ENCODE measurements around the gene IL16. TPM values are rescaled to one million over a fixed set of nuclear protein-coding genes. Genes with fewer than 3 reads are reported as not detected.

Gene IL16
- total RNA-seq, 2 donors from 2014 or later, result 87.1 to 104 TPM

- no peak overlapping the region for H3K4me3 Mint-ChIP-seq
- H3K27ac Mint-ChIP-seq, result no peak overlapping the region
- DNase-seq (no peak), ATAC-seq (no peak)
- peaks cover 46% of the 10 kb centered on the region for H3K4me1 Mint-ChIP-seq
- H3K27me3 Mint-ChIP-seq, result no peaks in the 10 kb centered on the region
- H3K9me3 ChIP-seq (ENCODE audit: control insufficient read depth, low read length, poor library complexity, severe bottlenecking), result no peaks in the 10 kb centered on the region
- H3K36me3 Mint-ChIP-seq (ENCODE audit: low read depth), result no peaks in the 10 kb centered on the region
Measured at GRCh38 chr15:81281766-81282605, 85.3 kb downstream of the IL16 start.

- Mint-ChIP-seq H3K27ac (no peak overlapping the region), H3K36me3 (ENCODE audit: low read depth) (no peaks in the 10 kb centered on the region), H3K4me1 (peaks cover 49% of the 10 kb centered on the region), H3K4me3 (no peak overlapping the region), H3K27me3 (no peaks in the 10 kb centered on the region)
- no peak for DNase-seq
- ATAC-seq, result no peak
- no peaks in the 10 kb centered on the region for H3K9me3 ChIP-seq (ENCODE audit: control insufficient read depth, low read length, poor library complexity, severe bottlenecking)
Measured at GRCh38 chr15:81282606-81282895, 85.9 kb downstream of the IL16 start.

GRCh38 chr15:81282911-81283310, 86.2 kb downstream of the IL16 start:
- DNase-seq (no peak), ATAC-seq (no peak)
- Mint-ChIP-seq H3K36me3 (ENCODE audit: low read depth) (no peaks in the 10 kb centered on the region), H3K4me3 (no peak overlapping the region), H3K4me1 (peaks cover 52% of the 10 kb centered on the region), H3K27me3 (no peaks in the 10 kb centered on the region), H3K27ac (no peak overlapping the region)
- H3K9me3 ChIP-seq (ENCODE audit: control insufficient read depth, low read length, poor library complexity, severe bottlenecking), result no peaks in the 10 kb centered on the region

GRCh38 chr15:81284256-81285031, 87.8 kb downstream of the IL16 start:
- H3K4me3 Mint-ChIP-seq, result no peak overlapping the region
- H3K4me1 Mint-ChIP-seq, result peaks cover 57% of the 10 kb centered on the region
- peak overlapping the region; percentile 83 for H3K27ac Mint-ChIP-seq
- H3K27me3 Mint-ChIP-seq, result no peaks in the 10 kb centered on the region
- no peaks in the 10 kb centered on the region for H3K9me3 ChIP-seq (ENCODE audit: control insufficient read depth, low read length, poor library complexity, severe bottlenecking)
- no peaks in the 10 kb centered on the region for H3K36me3 Mint-ChIP-seq (ENCODE audit: low read depth)
- ATAC-seq (no peak), DNase-seq (no peak)

GRCh38 chr15:81285461-81285860, 88.8 kb downstream of the IL16 start:
- Mint-ChIP-seq H3K27me3 (no peaks in the 10 kb centered on the region), H3K36me3 (ENCODE audit: low read depth) (no peaks in the 10 kb centered on the region), H3K4me1 (peaks cover 55% of the 10 kb centered on the region), H3K4me3 (peak overlapping the region; percentile 66), H3K27ac (peak overlapping the region; percentile 83)
- DNase-seq, result no peak
- no peak for ATAC-seq
- H3K9me3 ChIP-seq (ENCODE audit: control insufficient read depth, low read length, poor library complexity, severe bottlenecking), result no peaks in the 10 kb centered on the region

GRCh38 chr15:81286621-81287121, 90.0 kb downstream of the IL16 start:
- Mint-ChIP-seq H3K4me3 (peak overlapping the region; percentile 61), H3K4me1 (peaks cover 54% of the 10 kb centered on the region), H3K36me3 (ENCODE audit: low read depth) (no peaks in the 10 kb centered on the region), H3K27me3 (no peaks in the 10 kb centered on the region), H3K27ac (peak overlapping the region; percentile 83)
- ATAC-seq (peak; percentile 97), DNase-seq (no peak)
- H3K9me3 ChIP-seq (ENCODE audit: control insufficient read depth, low read length, poor library complexity, severe bottlenecking), result no peaks in the 10 kb centered on the region

- no peak overlapping the region for H3K4me3 Mint-ChIP-seq
- ATAC-seq (no peak), DNase-seq (no peak)
- peak overlapping the region; percentile 83 for H3K27ac Mint-ChIP-seq
- no peaks in the 10 kb centered on the region for H3K36me3 Mint-ChIP-seq (ENCODE audit: low read depth)
- no peaks in the 10 kb centered on the region for H3K9me3 ChIP-seq (ENCODE audit: control insufficient read depth, low read length, poor library complexity, severe bottlenecking)
- peaks cover 61% of the 10 kb centered on the region for H3K4me1 Mint-ChIP-seq
- H3K27me3 Mint-ChIP-seq, result no peaks in the 10 kb centered on the region
Measured at GRCh38 chr15:81288040-81288439, 91.4 kb downstream of the IL16 start.

GRCh38 chr15:81288616-81289015, 91.9 kb downstream of the IL16 start:
- Mint-ChIP-seq H3K4me3 (no peak overlapping the region), H3K27me3 (no peaks in the 10 kb centered on the region), H3K27ac (peak overlapping the region; percentile 83), H3K4me1 (peaks cover 62% of the 10 kb centered on the region), H3K36me3 (ENCODE audit: low read depth) (no peaks in the 10 kb centered on the region)
- DNase-seq (no peak), ATAC-seq (no peak)
- no peaks in the 10 kb centered on the region for H3K9me3 ChIP-seq (ENCODE audit: control insufficient read depth, low read length, poor library complexity, severe bottlenecking)

GRCh38 chr15:81289910-81290309, 93.2 kb downstream of the IL16 start:
- Mint-ChIP-seq H3K27me3 (no peaks in the 10 kb centered on the region), H3K4me1 (peaks cover 71% of the 10 kb centered on the region), H3K4me3 (peak overlapping the region; percentile 55), H3K27ac (peak overlapping the region; percentile 83), H3K36me3 (ENCODE audit: low read depth) (peaks cover 2% of the 10 kb centered on the region)
- no peak for ATAC-seq
- DNase-seq, result no peak
- no peaks in the 10 kb centered on the region for H3K9me3 ChIP-seq (ENCODE audit: control insufficient read depth, low read length, poor library complexity, severe bottlenecking)

GRCh38 chr15:81291916-81292522, 95.3 kb downstream of the IL16 start:
- Mint-ChIP-seq H3K27me3 (no peaks in the 10 kb centered on the region), H3K4me3 (peak overlapping the region; percentile 100), H3K4me1 (peaks cover 69% of the 10 kb centered on the region), H3K27ac (peak overlapping the region; percentile 83), H3K36me3 (ENCODE audit: low read depth) (peaks cover 5% of the 10 kb centered on the region)
- DNase-seq (no peak), ATAC-seq (no peak)
- no peaks in the 10 kb centered on the region for H3K9me3 ChIP-seq (ENCODE audit: control insufficient read depth, low read length, poor library complexity, severe bottlenecking)

- H3K9me3 ChIP-seq (ENCODE audit: control insufficient read depth, low read length, poor library complexity, severe bottlenecking), result no peaks in the 10 kb centered on the region
- Mint-ChIP-seq H3K4me1 (peaks cover 69% of the 10 kb centered on the region), H3K27ac (peak overlapping the region; percentile 83), H3K4me3 (peak overlapping the region; percentile 100), H3K36me3 (ENCODE audit: low read depth) (peaks cover 6% of the 10 kb centered on the region), H3K27me3 (no peaks in the 10 kb centered on the region)
- peak; percentile 37 to 48 (median 39) for DNase-seq
- ATAC-seq, result peak; percentile 49
Measured at GRCh38 chr15:81292523-81293001, 95.9 kb downstream of the IL16 start.

- H3K9me3 ChIP-seq (ENCODE audit: control insufficient read depth, low read length, poor library complexity, severe bottlenecking), result no peaks in the 10 kb centered on the region
- Mint-ChIP-seq H3K27me3 (no peaks in the 10 kb centered on the region), H3K4me3 (peak overlapping the region; percentile 100), H3K27ac (peak overlapping the region; percentile 83), H3K36me3 (ENCODE audit: low read depth) (peaks cover 6% of the 10 kb centered on the region), H3K4me1 (peaks cover 63% of the 10 kb centered on the region)
- DNase-seq (peak; percentile 45 to 68 (median 47)), ATAC-seq (peak; percentile 75)
Measured at GRCh38 chr15:81293728-81294515, 97.2 kb downstream of the IL16 start.

Data from T-helper 17 cell (primary cell).